ENCODE results near the gene UBR4.

UBR4 gene

GRCh38 chr1:19029191-19030085 is 180.6 kb downstream of the UBR4 start:
- no peak for TF ChIP-seq CTCF (conservative IDR thresholded peaks at IDR 0.05; ENCODE audit: low read depth, low read length)

GRCh38 chr1:19028546-19029129 is 181.4 kb downstream of the UBR4 start:
- H3K4me3 ChIP-seq (ENCODE audit: low read length), result no peak overlapping the region
- DNase-seq (ENCODE audit: low read depth), result no peak
- no peak for TF ChIP-seq CTCF (conservative IDR thresholded peaks at IDR 0.05; ENCODE audit: low read depth, low read length)

More at GRCh38 chr1:19029191-19030085, 180.6 kb downstream of the UBR4 start:
- no peak overlapping the region for H3K4me3 ChIP-seq (ENCODE audit: low read length)
- DNase-seq (ENCODE audit: low read depth), result no peak

- peak overlapping the region; percentile 11 for H3K4me3 ChIP-seq (ENCODE audit: low read length)
- no peak for DNase-seq (ENCODE audit: low read depth)
- TF ChIP-seq CTCF (conservative IDR thresholded peaks at IDR 0.05; ENCODE audit: low read depth, low read length), result no peak
These were observed 182.0 kb downstream of the UBR4 start for GRCh38 chr1:19028110-19028509.

Data from retinal pigment epithelial cell (primary cell).